Measurements from ENCODE around the gene LGALS3BP. TPM values are rescaled to one million over a fixed set of nuclear protein-coding genes. Genes with fewer than 3 reads are reported as not detected.

The LGALS3BP gene
- total and polyA plus RNA-seq, 2 of the 13 experiments (the other 11 are each of a cell fraction or from before 2014, with no cell fraction given): 137 to 332 TPM

- TF ChIP-seq ZNF280B (CRISPR knock-in tag; IDR thresholded peaks at IDR 0.05; ENCODE audit: borderline replicate concordance) (peak; percentile 26; the same call in 1 of the 2 replicates), CENPT (CRISPR knock-in tag; IDR thresholded peaks at IDR 0.05; ENCODE audit: low read depth) (no peak), ZFP91 (CRISPR knock-in tag; IDR thresholded peaks at IDR 0.05; ENCODE audit: borderline replicate concordance) (0 out of 2 replicates have a peak, but pooled peaks have one; percentile 41), ZFP82 (CRISPR knock-in tag; IDR thresholded peaks at IDR 0.05; ENCODE audit: borderline replicate concordance) (0 out of 2 replicates have a peak, but pooled peaks have one; percentile 14), ZSCAN25 (CRISPR knock-in tag; IDR thresholded peaks at IDR 0.05) (no peak), ZNF232 (CRISPR knock-in tag; IDR thresholded peaks at IDR 0.05; ENCODE audit: borderline replicate concordance) (peak; percentile 18; the same call in 1 of the 2 replicates), ZNF414 (CRISPR knock-in tag; IDR thresholded peaks at IDR 0.05) (no peak), STAT6 (CRISPR knock-in tag; IDR thresholded peaks at IDR 0.05; ENCODE audit: borderline replicate concordance) (no peak), ZNF30 (CRISPR knock-in tag; IDR thresholded peaks at IDR 0.05) (no peak), REL (CRISPR knock-in tag; conservative IDR thresholded peaks at IDR 0.05) (no peak), AGO1 (IDR thresholded peaks at IDR 0.05; ENCODE audit: low read depth, low read length, poor library complexity, severe bottlenecking) (peak; percentile 23), ZNF749 (CRISPR knock-in tag; IDR thresholded peaks at IDR 0.05; ENCODE audit: borderline replicate concordance) (no peak), HNRNPL (IDR thresholded peaks at IDR 0.05; ENCODE audit: low read depth, low read length) (peak; percentile 58; the same call in 1 of the 2 replicates), CBX1 (IDR thresholded peaks at IDR 0.05; ENCODE audit: low read depth) (no peak), SAFB2 (CRISPR knock-in tag; IDR thresholded peaks at IDR 0.05; ENCODE audit: borderline replicate concordance, low read depth) (peak; percentile 84; the same call in 1 of the 2 replicates), ZNF101 (CRISPR knock-in tag; IDR thresholded peaks at IDR 0.05; ENCODE audit: borderline replicate concordance, low read depth) (no peak), ZGPAT (CRISPR knock-in tag; IDR thresholded peaks at IDR 0.05) (peak; percentile 47; the same call in 1 of the 2 replicates), RCOR2 (CRISPR knock-in tag; IDR thresholded peaks at IDR 0.05) (no peak), ZNF20 (CRISPR knock-in tag; IDR thresholded peaks at IDR 0.05) (no peak), ATRX (CRISPR knock-in tag; IDR thresholded peaks at IDR 0.05; ENCODE audit: borderline replicate concordance) (no peak), SIN3B (IDR thresholded peaks at IDR 0.05; ENCODE audit: low read length) (no peak)
Observed at GRCh38 chr17:79027925-79028491, 48.3 kb upstream of the LGALS3BP start (continued).

Measured in HepG2 (cell line).